ENCODE data around the gene LHX4. TPM values are rescaled to one million over a fixed set of nuclear protein-coding genes. Genes with fewer than 3 reads are reported as not detected.

LHX4 gene
- total and polyA plus RNA-seq, 9 of the 15 experiments (the other 6 are each of a cell fraction or from before 2014, with no cell fraction given) = 0.01 to 0.11 (median 0.07) TPM; not detected in 5

- TF ChIP-seq FOXK2 (conservative IDR thresholded peaks at IDR 0.05 in 1 of 2, IDR thresholded peaks at IDR 0.05 in 1 of 2; ENCODE audit: low read depth in 2 of 2) = no peak
These were observed 28.9 kb downstream of the LHX4 start (continued) for GRCh38 chr1:180258935-180259334.

- Histone ChIP-seq H3K4me3 (no peak overlapping the region), H3K27me3 (ENCODE audit: control insufficient read depth in 2 of 2, insufficient read depth in 2 of 2, low read length in 2 of 2) (peaks cover 48 to 78% of the 10 kb centered on the region in 2 experiments), H4K20me1 (replicated peaks; ENCODE audit: control insufficient read depth, insufficient read depth, low read length) (no peaks in the 10 kb centered on the region; the same call in 1 of the 2 replicates), H3K36me3 (ENCODE audit: control insufficient read depth, insufficient read depth, low read length) (no peaks in the 10 kb centered on the region), H3K79me2 (ENCODE audit: control insufficient read depth, insufficient read depth, low read length) (no peaks in the 10 kb centered on the region), H2AFZ (ENCODE audit: low read depth, low read length) (no peak overlapping the region), H3K9ac (ENCODE audit: insufficient read depth in 1 of 2, low read depth in 2 of 2, low read length in 2 of 2) (no peak overlapping the region), H3K27ac (ENCODE audit: extremely low read depth, low read depth, low read length) (no peak overlapping the region), H3K9me3 (replicated peaks; ENCODE audit: control insufficient read depth, insufficient read depth, low read depth, low read length) (no peaks in the 10 kb centered on the region), H3K9me1 (ENCODE audit: control insufficient read depth, insufficient read depth, low read length) (no peaks in the 10 kb centered on the region), H3K4me2 (ENCODE audit: insufficient read depth, low read length) (no peak overlapping the region), H3K4me1 (replicated peaks in 1 of 2; ENCODE audit: control insufficient read depth in 2 of 2, insufficient read depth in 2 of 2, low read length in 2 of 2) (peaks cover 0 to 31% of the 10 kb centered on the region in 2 experiments; a peak in 1 of 5 replicates)
- CTCF ChIA-PET (ENCODE audit: low intra/inter-chr PET ratio) = no interaction called here
- WGBS (ENCODE audit: insufficient coverage, low coverage, missing lambda C conversion rate) = 5% methylated on average over 19 of the region's 22 CpGs
- ATAC-seq = no peak
- no peak for DNase-seq (ENCODE audit: extremely low read depth in 1 of 4, low spot score in 3 of 4)
- in situ Hi-C loops (cut with MboI) = loop anchor here (25.0 kb wide), 1 partner anchor 903 kb away; no protein-coding TSS in a partner anchor
- intact Hi-C loops (cut with micrococcal nuclease) = no loop called here
- TF ChIP-seq ATF6 (CRISPR knock-in tag; IDR thresholded peaks at IDR 0.05) (no peak), MCM3 (IDR thresholded peaks at IDR 0.05) (0 out of 2 replicates have a peak, but pooled peaks have one; percentile 26)
- BruUV-seq (replicated peaks) = no TSS peak
- no peak for FAIRE-seq
- POLR2A ChIA-PET = interaction anchor here (0.6 to 3.4 kb wide), 6 partner anchors 7 to 48 kb away, joined by 3 to 14 read pairs (median 4); no protein-coding TSS in a partner anchor
These were observed 29.6 kb downstream of the LHX4 start for GRCh38 chr1:180259431-180260338.

All from K562 (cell line).